Astrocyte (in vitro differentiated cells and primary cell): Measurements from ENCODE around the gene PPP1R8. TPM values are rescaled to one million over a fixed set of nuclear protein-coding genes. Genes with fewer than 3 reads are reported as not detected.

ENCODE experiments used
- DNase-seq: peaks from one replicate; pipeline ENCODE4 v3.0.0-alpha.2; 2010; ENCODE audit warnings: low read depth
- FAIRE-seq: peaks from 2 replicates; lab custom pipeline; 2011; peaks lifted over from hg19 to GRCh38; lab: Jason Lieb, UNC
- H2AFZ ChIP-seq: 2 replicates; pipeline ENCODE4 v1.6.0; 2012; ENCODE audit warnings: low read depth, low read length, inconsistent platforms
- H3K27ac ChIP-seq: 2 replicates; pipeline ENCODE4 v1.5.1; 2011; ENCODE audit warnings: low read depth, low read length, inconsistent platforms
- H3K27me3 ChIP-seq: 2 replicates; pipeline ENCODE4 v1.6.0; 2011; ENCODE audit warnings: low read length, inconsistent platforms; ENCODE audit not compliant: insufficient read depth
- H3K36me3 ChIP-seq: 2 replicates; pipeline ENCODE4 v1.5.1; 2011; ENCODE audit warnings: low read length, inconsistent platforms; ENCODE audit not compliant: insufficient read depth
- H3K4me1 ChIP-seq: 2 replicates; pipeline ENCODE4 v1.5.1; 2011; ENCODE audit warnings: low read length, inconsistent platforms; ENCODE audit not compliant: insufficient read depth
- H3K4me2 ChIP-seq: 2 replicates; pipeline ENCODE4 v1.6.0; 2012; ENCODE audit warnings: low read length, inconsistent platforms
- H3K4me3 ChIP-seq: 2 replicates; pipeline ENCODE4 v1.5.1; 2011; ENCODE audit warnings: low read depth, mild to moderate bottlenecking, low read length, inconsistent platforms; ENCODE audit not compliant: insufficient read depth
- H3K79me2 ChIP-seq: 2 replicates; pipeline ENCODE4 v1.6.0; 2012; ENCODE audit warnings: mild to moderate bottlenecking, low read length, inconsistent platforms; ENCODE audit not compliant: insufficient read depth
- H3K9ac ChIP-seq: 2 replicates; pipeline ENCODE4 v1.6.0; 2012; ENCODE audit warnings: mild to moderate bottlenecking, low read length, inconsistent platforms
- H3K9me3 ChIP-seq: 2 replicates; pipeline ENCODE4 v1.5.1; 2012; ENCODE audit warnings: low read depth, mild to moderate bottlenecking, low read length, inconsistent platforms; ENCODE audit not compliant: insufficient read depth
- H4K20me1 ChIP-seq: 2 replicates; pipeline ENCODE4 v1.6.0; 2012; ENCODE audit warnings: low read length, inconsistent platforms; ENCODE audit not compliant: insufficient read depth
- H3K27ac Mint-ChIP-seq: one replicate; pipeline ENCODE4 v1.8.0; 2021; ENCODE audit warnings: mild to moderate bottlenecking, mixed read lengths; ENCODE audit not compliant: unreplicated experiment
- H3K27me3 Mint-ChIP-seq: one replicate; pipeline ENCODE4 v1.8.0; 2021; ENCODE audit warnings: low read depth, mixed read lengths; ENCODE audit not compliant: unreplicated experiment
- H3K36me3 Mint-ChIP-seq: one replicate; pipeline ENCODE4 v1.8.0; 2021; ENCODE audit warnings: low read depth, mixed read lengths; ENCODE audit not compliant: unreplicated experiment
- H3K4me1 Mint-ChIP-seq: one replicate; pipeline ENCODE4 v1.8.0; 2021; ENCODE audit warnings: low read depth, mixed read lengths; ENCODE audit not compliant: unreplicated experiment
- H3K4me3 Mint-ChIP-seq: one replicate; pipeline ENCODE4 v1.8.0; 2021; ENCODE audit warnings: mild to moderate bottlenecking, moderate library complexity, mixed read lengths; ENCODE audit not compliant: unreplicated experiment
- H3K9me3 Mint-ChIP-seq: one replicate; pipeline ENCODE4 v1.8.0; 2021; ENCODE audit warnings: mild to moderate bottlenecking, mixed read lengths; ENCODE audit not compliant: unreplicated experiment
- CTCF ChIP-seq: IDR thresholded peaks from 2 replicates; pipeline ENCODE4 v1.5.1; 2011; ENCODE audit warnings: low read depth, mild to moderate bottlenecking, inconsistent platforms, low read length, moderate library complexity; ENCODE audit not compliant: insufficient read depth
- EZH2 ChIP-seq: IDR thresholded peaks from 2 replicates; pipeline ENCODE4 v1.6.1; 2012; ENCODE audit warnings: mild to moderate bottlenecking, low read length, inconsistent platforms; ENCODE audit not compliant: insufficient read depth
- total RNA-seq: library from RNA; stranded (reverse); gene quantifications from 2 replicates; pipeline ENCODE4 v1.2.1, GENCODE V29; 2021

PPP1R8 gene
- total RNA-seq, 1 donor from 2014 or later = 35.6 TPM

- Histone ChIP-seq H3K9ac (no peak overlapping the region), H3K27ac (no peak overlapping the region), H2AFZ (no peak overlapping the region), H3K4me1 (peaks cover 2% of the 10 kb centered on the region), H3K36me3 (no peaks in the 10 kb centered on the region), H3K4me2 (no peak overlapping the region), H3K79me2 (no peaks in the 10 kb centered on the region), H4K20me1 (peaks cover 4% of the 10 kb centered on the region), H3K9me3 (no peaks in the 10 kb centered on the region), H3K4me3 (no peak overlapping the region), H3K27me3 (no peaks in the 10 kb centered on the region)
- H3K4me3 Mint-ChIP-seq = no peak overlapping the region
- TF ChIP-seq EZH2 (no peak), CTCF (no peak)
- DNase-seq (no peak), FAIRE-seq (no peak)
- H3K36me3 Mint-ChIP-seq = no peaks in the 10 kb centered on the region
- no peaks in the 10 kb centered on the region for H3K4me1 Mint-ChIP-seq
- H3K27me3 Mint-ChIP-seq = peaks cover 8% of the 10 kb centered on the region
- H3K27ac Mint-ChIP-seq = no peak overlapping the region
- no peaks in the 10 kb centered on the region for H3K9me3 Mint-ChIP-seq
These were observed 47.5 kb downstream of the PPP1R8 start for GRCh38 chr1:27878039-27878438.

GRCh38 chr1:27878787-27879335, 48.3 kb downstream of the PPP1R8 start:
- no peak overlapping the region for H3K27ac ChIP-seq
- H3K4me2 ChIP-seq = no peak overlapping the region
- no peaks in the 10 kb centered on the region for H3K79me2 ChIP-seq
- DNase-seq (no peak), FAIRE-seq (no peak)
- no peak for TF ChIP-seq CTCF
- peaks cover 5% of the 10 kb centered on the region for H3K27me3 Mint-ChIP-seq
- no peak overlapping the region for H3K9ac ChIP-seq
- no peaks in the 10 kb centered on the region for H3K4me1 ChIP-seq
- H4K20me1 ChIP-seq = no peaks in the 10 kb centered on the region
- H3K4me3 ChIP-seq = no peak overlapping the region
- H2AFZ ChIP-seq = no peak overlapping the region
- no peaks in the 10 kb centered on the region for H3K36me3 Mint-ChIP-seq
- H3K36me3 ChIP-seq = no peaks in the 10 kb centered on the region
- H3K9me3 Mint-ChIP-seq = no peaks in the 10 kb centered on the region
- H3K4me3 Mint-ChIP-seq = no peak overlapping the region
- H3K27ac Mint-ChIP-seq = no peak overlapping the region
- H3K4me1 Mint-ChIP-seq = no peaks in the 10 kb centered on the region
- H3K27me3 ChIP-seq = no peaks in the 10 kb centered on the region
- no peaks in the 10 kb centered on the region for H3K9me3 ChIP-seq

- H3K9me3 Mint-ChIP-seq = no peaks in the 10 kb centered on the region
- Histone ChIP-seq H3K27ac (no peak overlapping the region), H3K9ac (no peak overlapping the region), H3K27me3 (no peaks in the 10 kb centered on the region), H3K4me1 (no peaks in the 10 kb centered on the region), H3K79me2 (no peaks in the 10 kb centered on the region), H3K9me3 (no peaks in the 10 kb centered on the region), H3K4me2 (no peak overlapping the region), H4K20me1 (no peaks in the 10 kb centered on the region), H3K4me3 (no peak overlapping the region), H3K36me3 (no peaks in the 10 kb centered on the region), H2AFZ (no peak overlapping the region)
- H3K4me3 Mint-ChIP-seq = no peak overlapping the region
- H3K27me3 Mint-ChIP-seq = peaks cover 5% of the 10 kb centered on the region
- DNase-seq (no peak), FAIRE-seq (no peak)
- H3K4me1 Mint-ChIP-seq = no peaks in the 10 kb centered on the region
- no peak overlapping the region for H3K27ac Mint-ChIP-seq
- TF ChIP-seq EZH2 (no peak), CTCF (no peak)
- peaks cover under 1% of the 10 kb centered on the region for H3K36me3 Mint-ChIP-seq
These were observed 48.9 kb downstream of the PPP1R8 start for GRCh38 chr1:27879374-27880082.
